NCI-H524 treated with DMSO at 0.1 percent for 48 hours (cell line): ENCODE measurements around the gene KIR3DL2.
"Not testable (repeated sequence)": the region's sequence is repeated elsewhere in the genome, so short reads cannot be mapped to it uniquely, and the experiment has no call there.

Experiments used
- DNase-seq: peaks from one replicate; lab custom pipeline; 2025; lab: John Stamatoyannopoulos, UW

KIR3DL2 gene

GRCh38 chr19:54850061-54850640, at the start of gene KIR3DL2:
Gene KIR3DL2 (plus strand): TSS chr19:54850443. CDS start chr19:54850476, 33 bp downstream.
- not testable (repeated sequence) for DNase-seq

- DNase-seq: no peak
Observed at GRCh38 chr19:54803410-54803809, 46.8 kb upstream of the KIR3DL2 start, which contains the start of gene KIR2DL4. Gene KIR2DL4 (plus strand): TSS chr19:54803610. CDS start chr19:54803652, 42 bp downstream.

GRCh38 chr19:54804101-54804500, 46.1 kb upstream of the KIR3DL2 start:
- DNase-seq: no peak

GRCh38 chr19:54804571-54804970, 45.7 kb upstream of the KIR3DL2 start:
- no peak for DNase-seq

- DNase-seq: no peak
Observed at GRCh38 chr19:54805665-54806515, 44.4 kb upstream of the KIR3DL2 start.

- DNase-seq: no peak
Observed at GRCh38 chr19:54806516-54806838, 43.8 kb upstream of the KIR3DL2 start.

GRCh38 chr19:54814571-54814970, 35.7 kb upstream of the KIR3DL2 start:
- not testable (repeated sequence) for DNase-seq

GRCh38 chr19:54816251-54816650, 34.0 kb upstream of the KIR3DL2 start, which contains the start of gene KIR3DL1:
Gene KIR3DL1 (plus strand): TSS chr19:54816468.
- DNase-seq: not testable (repeated sequence)

- no peak for DNase-seq
Observed at GRCh38 chr19:54817670-54818536, 32.3 kb upstream of the KIR3DL2 start.

- DNase-seq: not testable (repeated sequence)
Observed at GRCh38 chr19:54824416-54824815, 25.8 kb upstream of the KIR3DL2 start.

- not testable (repeated sequence) for DNase-seq
Observed at GRCh38 chr19:54825326-54825725, 24.9 kb upstream of the KIR3DL2 start.

GRCh38 chr19:54828064-54828463, 22.2 kb upstream of the KIR3DL2 start:
- not testable (repeated sequence) for DNase-seq

- not testable (repeated sequence) for DNase-seq
Observed at GRCh38 chr19:54832496-54832895, 17.7 kb upstream of the KIR3DL2 start, which contains the start of gene KIR2DS4. Gene KIR2DS4 (plus strand): TSS chr19:54832676.

- not testable (repeated sequence) for DNase-seq
Observed at GRCh38 chr19:54835126-54835525, 15.1 kb upstream of the KIR3DL2 start.

GRCh38 chr19:54837522-54837921, 12.7 kb upstream of the KIR3DL2 start:
- DNase-seq: not testable (repeated sequence)

- DNase-seq: not testable (repeated sequence)
Observed at GRCh38 chr19:54843171-54843570, 7.1 kb upstream of the KIR3DL2 start.

GRCh38 chr19:54850930-54851329, 687 bp downstream of the KIR3DL2 start:
- DNase-seq: no peak

- DNase-seq: no peak
Observed at GRCh38 chr19:54851353-54851752, 1.1 kb downstream of the KIR3DL2 start.

- not testable (repeated sequence) for DNase-seq
Observed at GRCh38 chr19:54855241-54855640, 5.0 kb downstream of the KIR3DL2 start.

GRCh38 chr19:54858476-54858875, 8.2 kb downstream of the KIR3DL2 start:
- not testable (repeated sequence) for DNase-seq

- DNase-seq: not testable (repeated sequence)
Observed at GRCh38 chr19:54859421-54859820, 9.2 kb downstream of the KIR3DL2 start.

- not testable (repeated sequence) for DNase-seq
Observed at GRCh38 chr19:54863459-54863858, 13.2 kb downstream of the KIR3DL2 start.
